Activated CD8-positive, alpha-beta memory T cell treated with anti-CD3 and anti-CD28 coated beads for 48 hours (primary cell): ENCODE measurements around the gene COL3A1.

Source experiments
- DNase-seq, 3 experiments: peaks; one replicate each; pipeline ENCODE4 v3.0.0-alpha.2; 2020; ENCODE audit warnings: low read depth in 2 of 3, low spot score in 2 of 3

The COL3A1 gene

DNA sequence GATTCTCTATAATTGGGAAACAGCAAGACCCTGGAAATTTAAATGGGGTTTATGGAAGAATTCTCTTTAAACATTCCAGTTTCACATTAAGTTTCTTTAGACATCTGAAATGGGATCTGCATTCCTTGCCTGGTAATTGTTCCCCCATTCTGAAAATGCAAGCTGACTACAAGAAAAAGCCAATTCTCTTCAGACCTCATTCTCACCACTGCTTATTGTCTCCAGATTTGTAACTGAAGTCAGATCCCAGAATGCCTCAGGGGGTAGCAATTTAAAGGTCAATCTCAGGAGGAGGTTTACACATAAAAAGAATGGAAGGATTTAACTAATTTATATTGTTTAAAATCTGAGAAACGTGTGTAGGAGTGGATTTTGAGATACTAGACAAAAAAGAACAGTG is 41.2 kb downstream of the COL3A1 start:
- no peak for DNase-seq

- DNase-seq: no peak
These were observed 42.2 kb downstream of the COL3A1 start for GRCh38 chr2:189016311-189016861.

DNA sequence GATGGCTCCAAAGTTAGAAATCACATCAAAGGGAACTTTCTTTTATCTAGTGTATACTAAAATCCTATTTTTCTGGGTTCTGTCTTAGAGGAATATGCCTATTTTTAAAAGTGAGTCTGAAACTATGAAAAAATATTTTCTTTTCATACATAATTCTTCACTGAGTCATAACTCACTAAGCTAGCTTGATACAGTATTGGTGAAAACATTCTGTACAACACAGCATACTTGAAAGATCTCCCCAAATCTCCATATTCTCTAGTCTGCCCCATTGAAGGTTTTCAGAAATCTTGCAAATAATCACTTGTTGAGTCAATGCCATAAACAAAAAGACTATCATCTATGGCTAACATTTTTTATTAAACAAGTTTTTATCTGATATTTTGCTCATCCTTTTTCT is 44.5 kb downstream of the COL3A1 start:
- DNase-seq: no peak

DNA sequence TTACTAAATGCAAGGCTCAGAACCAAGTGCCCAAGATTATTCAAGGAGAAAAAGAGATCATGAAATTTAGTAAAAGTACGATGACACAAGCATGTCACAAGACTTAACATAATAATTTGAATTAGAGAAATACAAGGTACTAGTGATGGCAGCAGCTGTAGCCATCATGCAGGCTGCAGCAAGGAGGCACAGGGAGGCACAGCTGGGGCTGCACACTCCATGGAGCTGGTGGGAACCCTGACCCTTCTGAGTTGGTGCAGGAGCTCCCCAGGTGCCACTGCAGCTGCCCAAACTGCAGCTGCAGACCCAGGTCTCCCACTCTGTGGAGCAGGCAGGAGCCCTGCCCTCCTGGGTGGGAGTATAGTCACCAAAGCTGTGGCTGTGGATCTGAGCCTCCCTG is 46.0 kb downstream of the COL3A1 start:
- DNase-seq: no peak

DNA sequence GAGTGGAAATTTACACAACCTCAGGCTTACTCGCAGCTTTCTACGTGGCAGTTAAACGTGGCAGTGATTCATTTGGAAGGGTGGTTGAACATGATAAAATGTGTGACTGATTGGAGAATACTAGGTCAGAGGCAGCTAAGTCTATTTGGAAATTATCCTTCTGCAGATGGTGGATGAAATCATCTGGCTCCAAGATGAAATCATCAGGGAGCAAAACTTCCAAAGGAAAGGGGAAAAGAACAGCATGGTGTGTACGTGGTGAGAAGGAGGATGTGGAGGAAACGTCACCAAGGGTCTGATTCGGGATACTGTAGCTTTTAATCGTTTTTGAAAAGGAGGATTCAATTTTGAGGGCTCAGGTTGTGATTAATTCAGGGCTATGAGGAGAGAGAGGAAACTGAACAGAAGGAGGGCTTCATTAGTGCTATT is 47.9 kb downstream of the COL3A1 start:
- DNase-seq: no peak

DNA sequence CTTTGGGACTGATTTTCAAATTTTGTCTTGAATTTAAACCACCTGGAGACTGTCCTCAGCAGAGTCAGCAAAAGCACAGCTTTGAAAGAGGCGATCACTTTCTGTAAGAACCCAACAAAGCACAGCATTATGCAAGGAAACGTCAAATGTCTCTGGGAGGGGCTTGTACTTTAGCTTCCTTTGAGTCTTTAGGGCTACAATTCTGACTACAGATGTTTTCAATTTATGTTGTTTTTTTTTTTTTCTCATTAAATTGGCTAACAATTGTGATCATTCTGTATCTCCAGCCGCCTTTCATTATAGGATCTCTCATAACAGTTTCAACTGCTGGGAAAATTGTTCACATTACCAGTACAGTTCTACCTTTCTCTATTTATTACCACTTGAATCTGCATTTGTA is 48.3 kb downstream of the COL3A1 start:
- DNase-seq: no peak

DNA sequence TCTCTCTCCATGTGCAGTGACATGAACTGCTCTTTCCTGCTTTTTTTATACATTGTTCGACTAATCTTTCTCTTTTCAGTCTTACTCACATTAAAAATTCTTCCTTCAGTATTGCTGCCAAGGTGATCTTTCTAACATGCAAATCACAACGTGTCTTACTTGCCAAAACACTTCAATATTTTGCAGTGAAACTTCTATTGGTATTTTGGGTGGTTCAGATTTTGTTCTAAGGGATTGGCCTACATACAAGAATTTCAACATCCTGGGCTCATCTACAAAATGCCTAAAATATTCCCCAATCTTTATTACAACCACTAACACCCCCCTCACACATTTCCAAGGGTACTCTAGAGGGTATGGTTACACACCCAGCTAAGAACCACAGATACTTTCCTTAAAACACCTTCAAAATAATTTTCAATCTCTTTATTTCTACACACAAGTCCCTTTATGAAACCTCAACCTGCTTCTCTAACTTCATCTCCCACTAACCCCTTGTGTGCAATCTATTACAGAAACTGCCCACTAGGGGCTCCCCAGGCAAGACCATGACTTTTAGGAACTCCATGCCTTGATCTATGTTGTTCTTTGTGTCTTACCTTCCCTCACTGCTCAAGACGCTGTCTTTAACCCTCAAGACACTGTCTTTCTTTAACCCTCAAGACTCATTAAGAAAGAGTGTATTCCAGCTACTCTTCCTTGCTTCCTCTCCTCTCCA is 50.9 kb downstream of the COL3A1 start:
- DNase-seq: no peak

DNA sequence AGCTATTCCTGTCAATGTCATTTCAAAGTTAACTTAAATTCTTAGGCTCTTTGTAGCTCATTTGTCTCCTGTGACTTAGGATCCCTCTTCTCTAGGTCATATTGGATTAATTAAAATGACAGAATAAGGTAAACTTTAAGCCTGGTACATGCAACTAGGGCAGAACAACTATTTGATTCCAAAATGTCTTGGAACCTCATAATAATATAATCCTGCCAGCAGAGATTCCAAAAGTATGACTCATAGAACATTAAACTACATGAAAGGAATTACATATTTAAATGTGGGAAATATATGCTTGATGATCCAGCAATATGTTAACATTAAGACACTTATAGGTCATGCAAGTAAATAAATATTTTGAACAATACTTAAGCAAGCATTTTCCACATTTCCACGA is 63.3 kb downstream of the COL3A1 start:
- DNase-seq: no peak

DNA sequence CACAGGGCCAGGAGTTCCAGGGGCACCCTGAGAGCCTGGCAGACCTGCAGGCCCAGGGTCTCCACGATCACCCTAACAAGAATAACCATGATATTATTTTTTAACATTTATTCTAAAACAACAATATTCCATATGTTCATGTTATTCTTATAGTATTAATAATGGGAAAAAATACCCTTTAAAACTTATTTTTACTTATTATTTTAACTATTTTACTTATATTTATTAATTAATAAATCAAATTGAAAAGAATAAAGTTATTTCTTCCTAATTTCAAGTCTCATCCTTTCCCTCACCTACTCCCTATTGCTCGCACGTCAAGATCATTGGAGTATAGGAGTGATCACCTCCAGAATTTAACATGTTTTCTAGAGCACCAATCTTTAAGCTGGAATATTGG is 71.7 kb downstream of the COL3A1 start:
- no peak for DNase-seq

DNA sequence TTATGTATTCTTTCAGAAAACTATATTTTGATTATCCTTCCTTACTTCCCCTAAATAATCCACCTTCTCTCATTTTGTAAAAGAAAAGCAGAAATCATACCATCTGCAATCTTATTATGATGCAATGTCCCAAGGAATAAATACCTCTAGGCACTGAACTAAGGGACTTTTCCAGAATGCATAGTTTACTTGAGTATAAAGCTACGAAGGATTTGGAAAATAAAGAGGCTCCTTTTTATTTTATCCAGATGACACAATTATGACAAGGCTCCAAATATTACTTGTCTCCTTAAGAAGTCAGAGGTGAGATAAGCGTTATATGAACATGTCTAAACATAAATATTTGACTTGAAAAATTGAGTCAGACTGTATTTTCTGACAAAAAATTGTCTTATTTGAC is 72.1 kb downstream of the COL3A1 start:
- no peak for DNase-seq

- DNase-seq: no peak
These were observed 73.2 kb downstream of the COL3A1 start for GRCh38 chr2:189047171-189047888.

DNA sequence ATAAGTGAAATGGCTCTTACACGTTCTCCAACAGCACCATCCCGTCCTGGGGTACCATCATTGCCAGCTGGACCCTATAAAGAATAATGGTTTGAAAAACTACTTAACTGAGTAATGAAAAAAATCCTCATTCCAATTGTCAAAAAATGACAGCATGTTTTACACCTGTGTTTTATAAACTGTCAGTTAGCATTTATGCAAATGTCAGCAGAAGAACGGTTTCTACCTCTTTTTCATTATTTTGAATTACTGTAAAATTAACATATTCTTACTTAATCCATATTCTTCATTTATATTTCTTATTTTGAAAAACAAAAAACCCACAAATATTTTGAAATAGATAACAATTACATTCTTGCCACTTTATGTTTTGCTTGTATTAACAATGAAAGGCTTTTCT is 74.0 kb downstream of the COL3A1 start:
- DNase-seq: no peak

GRCh38 chr2:189049709-189050164 is 75.6 kb downstream of the COL3A1 start:
- no peak for DNase-seq

GRCh38 chr2:189050165-189050712 is 76.1 kb downstream of the COL3A1 start:
- DNase-seq: no peak

DNA sequence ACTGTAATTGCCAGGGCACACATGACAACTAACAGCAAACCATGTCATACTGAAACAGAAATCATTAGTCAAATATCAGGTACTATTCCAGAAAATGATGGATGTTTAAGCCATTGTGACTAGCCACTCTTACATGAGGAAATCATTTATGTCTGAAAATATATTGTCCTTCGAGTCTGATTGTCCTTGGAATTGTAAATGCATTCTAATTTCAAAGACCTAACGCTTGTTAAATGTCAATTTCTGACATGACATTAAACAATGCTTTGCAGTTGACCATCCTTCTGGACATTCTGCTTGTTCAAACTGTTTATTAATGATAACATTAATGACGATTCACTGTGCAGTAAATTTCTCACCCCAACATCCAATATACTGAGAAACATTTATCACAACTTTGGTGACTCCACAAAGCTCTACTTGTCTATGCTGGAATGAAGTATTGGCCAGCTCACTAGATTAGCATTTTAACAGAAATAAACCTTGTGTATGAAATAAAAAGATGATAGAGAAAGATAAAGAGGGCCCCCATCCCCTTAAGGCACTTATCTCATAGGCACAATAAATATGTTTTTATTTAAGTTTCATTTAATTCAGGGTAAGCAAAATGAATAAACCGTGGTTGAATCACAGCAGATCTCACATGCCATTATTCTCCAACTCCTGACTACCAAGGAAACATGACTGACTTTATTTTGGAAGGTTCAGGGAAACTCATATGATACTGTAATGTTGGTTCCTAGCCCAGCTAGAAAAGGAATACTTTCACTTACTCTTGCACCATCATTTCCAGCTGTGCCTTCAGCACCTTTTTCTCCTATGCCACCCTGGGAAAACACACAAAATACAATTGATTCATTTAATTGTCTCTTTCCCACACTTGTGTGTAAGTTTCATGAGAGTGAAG is 82.3 kb downstream of the COL3A1 start:
- no peak for DNase-seq

GRCh38 chr2:189057316-189057715 is 83.1 kb downstream of the COL3A1 start:
- DNase-seq: no peak

- DNase-seq: no peak
These were observed 86.0 kb downstream of the COL3A1 start for GRCh38 chr2:189060096-189060642.
